ENCODE measurements around the gene EFCC1. TPM values are rescaled to one million over a fixed set of nuclear protein-coding genes. Genes with fewer than 3 reads are reported as not detected.
"Not testable (repeated sequence)": the region's sequence is repeated elsewhere in the genome, so short reads cannot be mapped to it uniquely, and the experiment has no call there.

The EFCC1 gene
- total RNA-seq, 1 experiment from 2014 or later = 0.39 TPM

GRCh38 chr3:129085818-129086217 is 84.7 kb downstream of the EFCC1 start:
- BruUV-seq (replicated peaks) = no TSS peak
- Mint-ChIP-seq H3K27ac (ENCODE audit: unreplicated experiment) (peak overlapping the region; percentile 53), H3K9me3 (ENCODE audit: unreplicated experiment) (no peaks in the 10 kb centered on the region), H3K36me3 (ENCODE audit: insufficient read depth, unreplicated experiment) (no peaks in the 10 kb centered on the region), H3K27me3 (ENCODE audit: insufficient read depth, unreplicated experiment) (no peaks in the 10 kb centered on the region), H3K4me3 (ENCODE audit: unreplicated experiment) (no peak overlapping the region), H3K4me1 (ENCODE audit: low read depth, unreplicated experiment) (no peaks in the 10 kb centered on the region)
- CTCF ChIA-PET = no interaction called here
- Histone ChIP-seq H3K4me3 (ENCODE audit: low read depth, low read length) (no peak overlapping the region), H3K4me1 (no peaks in the 10 kb centered on the region), H3K36me3 (ENCODE audit: control insufficient read depth, insufficient read depth, low read length) (no peaks in the 10 kb centered on the region), H3K27me3 (replicated peaks; ENCODE audit: control insufficient read depth, insufficient read depth, low read length) (no peaks in the 10 kb centered on the region), H3K9me3 (no peaks in the 10 kb centered on the region)
- POLR2A ChIA-PET = no interaction called here
- TF ChIP-seq, protein P1, sequence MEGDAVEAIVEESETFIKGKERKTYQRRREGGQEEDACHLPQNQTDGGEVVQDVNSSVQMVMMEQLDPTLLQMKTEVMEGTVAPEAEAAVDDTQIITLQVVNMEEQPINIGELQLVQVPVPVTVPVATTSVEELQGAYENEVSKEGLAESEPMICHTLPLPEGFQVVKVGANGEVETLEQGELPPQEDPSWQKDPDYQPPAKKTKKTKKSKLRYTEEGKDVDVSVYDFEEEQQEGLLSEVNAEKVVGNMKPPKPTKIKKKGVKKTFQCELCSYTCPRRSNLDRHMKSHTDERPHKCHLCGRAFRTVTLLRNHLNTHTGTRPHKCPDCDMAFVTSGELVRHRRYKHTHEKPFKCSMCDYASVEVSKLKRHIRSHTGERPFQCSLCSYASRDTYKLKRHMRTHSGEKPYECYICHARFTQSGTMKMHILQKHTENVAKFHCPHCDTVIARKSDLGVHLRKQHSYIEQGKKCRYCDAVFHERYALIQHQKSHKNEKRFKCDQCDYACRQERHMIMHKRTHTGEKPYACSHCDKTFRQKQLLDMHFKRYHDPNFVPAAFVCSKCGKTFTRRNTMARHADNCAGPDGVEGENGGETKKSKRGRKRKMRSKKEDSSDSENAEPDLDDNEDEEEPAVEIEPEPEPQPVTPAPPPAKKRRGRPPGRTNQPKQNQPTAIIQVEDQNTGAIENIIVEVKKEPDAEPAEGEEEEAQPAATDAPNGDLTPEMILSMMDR (IDR thresholded peaks at IDR 0.05; ENCODE audit: insufficient read depth in 1 of 2, low read depth in 1 of 2, low read length in 1 of 2, severe bottlenecking in 1 of 2, unreplicated experiment in 1 of 2) = no peak
- intact Hi-C loops (cut with micrococcal nuclease; ENCODE audit: unreplicated experiment) = no loop called here
- DNase-seq = no peak

GRCh38 chr3:129087138-129087702 is 86.1 kb downstream of the EFCC1 start:
- Mint-ChIP-seq H3K27me3 (ENCODE audit: insufficient read depth, unreplicated experiment) (no peaks in the 10 kb centered on the region), H3K4me1 (ENCODE audit: low read depth, unreplicated experiment) (no peaks in the 10 kb centered on the region), H3K9me3 (ENCODE audit: unreplicated experiment) (no peaks in the 10 kb centered on the region), H3K27ac (ENCODE audit: unreplicated experiment) (no peak overlapping the region), H3K4me3 (ENCODE audit: unreplicated experiment) (no peak overlapping the region), H3K36me3 (ENCODE audit: insufficient read depth, unreplicated experiment) (no peaks in the 10 kb centered on the region)
- no TSS peak for BruUV-seq (replicated peaks)
- H3K36me3 ChIP-seq (ENCODE audit: control insufficient read depth, insufficient read depth, low read length) = no peaks in the 10 kb centered on the region
- H3K27me3 ChIP-seq (replicated peaks; ENCODE audit: control insufficient read depth, insufficient read depth, low read length) = no peaks in the 10 kb centered on the region
- TF ChIP-seq, protein P1 (IDR thresholded peaks at IDR 0.05; ENCODE audit: insufficient read depth in 1 of 2, low read depth in 1 of 2, low read length in 1 of 2, severe bottlenecking in 1 of 2, unreplicated experiment in 1 of 2) = no peak
- no peak overlapping the region for H3K4me3 ChIP-seq (ENCODE audit: low read depth, low read length)
- intact Hi-C loops (cut with micrococcal nuclease; ENCODE audit: unreplicated experiment) = no loop called here
- no peaks in the 10 kb centered on the region for H3K9me3 ChIP-seq
- CTCF ChIA-PET = interaction anchor here (0.5 kb wide), 1 partner anchor 29 kb away, joined by 5 read pairs; no protein-coding TSS in a partner anchor
- POLR2A ChIA-PET = no interaction called here
- H3K4me1 ChIP-seq = no peaks in the 10 kb centered on the region
- no peak for DNase-seq

- H3K4me1 Mint-ChIP-seq (ENCODE audit: low read depth, unreplicated experiment); H3K4me1 ChIP-seq; H3K27me3 Mint-ChIP-seq (ENCODE audit: insufficient read depth, unreplicated experiment); H3K27ac Mint-ChIP-seq (ENCODE audit: unreplicated experiment); H3K27me3 ChIP-seq (replicated peaks; ENCODE audit: control insufficient read depth, insufficient read depth, low read length); H3K36me3 ChIP-seq (ENCODE audit: control insufficient read depth, insufficient read depth, low read length); H3K4me3 ChIP-seq (ENCODE audit: low read depth, low read length); H3K4me3 Mint-ChIP-seq (ENCODE audit: unreplicated experiment); POLR2A ChIA-PET; H3K9me3 ChIP-seq; intact Hi-C loops (cut with micrococcal nuclease; ENCODE audit: unreplicated experiment); CTCF ChIA-PET; H3K9me3 Mint-ChIP-seq (ENCODE audit: unreplicated experiment); H3K36me3 Mint-ChIP-seq (ENCODE audit: insufficient read depth, unreplicated experiment); BruUV-seq (replicated peaks): not testable (repeated sequence)
- peak in 1 of 2 experiments; percentile 58 for DNase-seq
Measured at GRCh38 chr3:129087904-129088303, 86.8 kb downstream of the EFCC1 start.

- H3K36me3 ChIP-seq (ENCODE audit: control insufficient read depth, insufficient read depth, low read length); CTCF ChIA-PET; H3K4me1 Mint-ChIP-seq (ENCODE audit: low read depth, unreplicated experiment); POLR2A ChIA-PET; H3K4me3 ChIP-seq (ENCODE audit: low read depth, low read length); H3K27ac Mint-ChIP-seq (ENCODE audit: unreplicated experiment); H3K36me3 Mint-ChIP-seq (ENCODE audit: insufficient read depth, unreplicated experiment); intact Hi-C loops (cut with micrococcal nuclease; ENCODE audit: unreplicated experiment); H3K27me3 ChIP-seq (replicated peaks; ENCODE audit: control insufficient read depth, insufficient read depth, low read length); H3K27me3 Mint-ChIP-seq (ENCODE audit: insufficient read depth, unreplicated experiment); H3K9me3 ChIP-seq; H3K4me1 ChIP-seq; BruUV-seq (replicated peaks); DNase-seq; H3K9me3 Mint-ChIP-seq (ENCODE audit: unreplicated experiment); H3K4me3 Mint-ChIP-seq (ENCODE audit: unreplicated experiment): not testable (repeated sequence)
Measured at GRCh38 chr3:129088312-129088711, 87.2 kb downstream of the EFCC1 start.

Other genes with a start within 250 kb of the EFCC1 start
- 60.0 and 60.7 TPM in 2 replicates for gene ACAD9, start 121.7 kb upstream of the EFCC1 start, total RNA-seq (2022)
- gene CFAP92, start 7.2 kb upstream of the EFCC1 start, total RNA-seq (2022) = 4.5 and 5.9 TPM in 2 replicates
- not detected in 2 replicates for gene GP9, start 59.5 kb downstream of the EFCC1 start, total RNA-seq (2022)
- gene RAB43, start 120.5 kb downstream of the EFCC1 start, total RNA-seq (2022) = 10.8 and 12.3 TPM in 2 replicates
- 35.6 and 37.6 TPM in 2 replicates for gene ISY1, start 159.8 kb downstream of the EFCC1 start, total RNA-seq (2022)
- 229 and 266 TPM in 2 replicates for gene CNBP, start 182.6 kb downstream of the EFCC1 start, total RNA-seq (2022)
- 178 TPM in 2 replicates for gene COPG1, start 248.3 kb downstream of the EFCC1 start, total RNA-seq (2022)